Liver (tissue), 9 donors: ENCODE data around the gene RPS10. TPM values are rescaled to one million over a fixed set of nuclear protein-coding genes. Genes with fewer than 3 reads are reported as not detected.

ENCODE experiments used
- DNase-seq: peaks from one replicate; pipeline ENCODE4 v3.0.0-alpha.2; 2017; ENCODE audit warnings: low spot score
- H3K27ac ChIP-seq, 2 donors: one replicate each; pipeline ENCODE4 v1.7.0; 2013; ENCODE audit warnings: inconsistent platforms in 2 of 2, low read length in 2 of 2, control low read depth in 1 of 2, low read depth in 1 of 2, mild to moderate bottlenecking in 1 of 2
- H3K27me3 ChIP-seq, 4 donors: one replicate each; pipeline versions ENCODE4 v1.6.1 to v1.7.0; 2013; ENCODE audit warnings: low read length in 3 of 4, inconsistent platforms in 1 of 4, mild to moderate bottlenecking in 1 of 4, moderate library complexity in 1 of 4; ENCODE audit not compliant: control insufficient read depth in 4 of 4, insufficient read depth in 4 of 4
- H3K36me3 ChIP-seq, 4 donors: one replicate each; pipeline versions ENCODE4 v1.6.1 to v1.7.0; 2013; ENCODE audit warnings: low read length in 3 of 4, mild to moderate bottlenecking in 3 of 4, low read depth in 1 of 4, moderate library complexity in 1 of 4; ENCODE audit not compliant: control insufficient read depth in 4 of 4, insufficient read depth in 3 of 4
- H3K4me1 ChIP-seq, 4 donors: one replicate each; pipeline versions ENCODE4 v1.6.1 to v1.7.0; 2013; ENCODE audit warnings: low read length in 3 of 4, mild to moderate bottlenecking in 3 of 4, moderate library complexity in 1 of 4; ENCODE audit not compliant: control insufficient read depth in 4 of 4, insufficient read depth in 4 of 4
- H3K4me3 ChIP-seq, 3 donors: one replicate each; pipeline versions ENCODE4 v1.6.1 to v1.7.0; 2013; ENCODE audit warnings: low read length in 3 of 3, control low read depth in 1 of 3, low read depth in 1 of 3, mild to moderate bottlenecking in 1 of 3
- H3K9ac ChIP-seq, 2 donors: one replicate each; pipeline ENCODE4 v1.7.0; 2013; ENCODE audit warnings: low read length in 2 of 2, mild to moderate bottlenecking in 2 of 2, moderate library complexity in 2 of 2, control low read depth in 1 of 2, low read depth in 1 of 2
- H3K9me3 ChIP-seq, 4 donors: one replicate each; pipeline versions ENCODE4 v1.6.1 to v1.7.0; 2013; ENCODE audit warnings: low read length in 3 of 4; ENCODE audit not compliant: control insufficient read depth in 4 of 4
- ATF3 ChIP-seq: IDR thresholded peaks from 2 replicates; pipeline ENCODE4 v1.6.1; 2016; ENCODE audit warnings: antibody characterized with exemption
- CTCF ChIP-seq: fragments of 150-350 bp; IDR thresholded peaks from 2 replicates; pipeline ENCODE4 v1.5.1; 2017; ENCODE audit warnings: improper control_type of control experiment, low read depth, low read length; ENCODE audit not compliant: missing input control
- FOXA1 ChIP-seq: IDR thresholded peaks from 2 replicates; pipeline ENCODE4 v1.6.1; 2016; ENCODE audit warnings: antibody characterized with exemption
- FOXA2 ChIP-seq: IDR thresholded peaks from 2 replicates; pipeline ENCODE4 v1.6.1; 2016; ENCODE audit warnings: antibody characterized with exemption
- GABPA ChIP-seq, 2 donors: IDR thresholded peaks in 1 of 2; conservative IDR thresholded peaks in 1 of 2; 2 replicates each; pipeline ENCODE4 v1.6.1; 2016; ENCODE audit warnings: antibody characterized with exemption in 2 of 2, mild to moderate bottlenecking in 1 of 2, moderate library complexity in 1 of 2
- HNF4A ChIP-seq, 2 donors: conservative IDR thresholded peaks; 2 replicates each; pipeline ENCODE4 v1.6.1; 2016; ENCODE audit warnings: antibody characterized with exemption in 2 of 2, mild to moderate bottlenecking in 2 of 2
- HNF4G ChIP-seq: IDR thresholded peaks from 2 replicates; pipeline ENCODE4 v1.6.1; 2016; ENCODE audit warnings: antibody characterized with exemption
- JUND ChIP-seq, 2 donors: IDR thresholded peaks; 2 replicates each; pipeline ENCODE4 v1.6.1; 2016; ENCODE audit warnings: antibody characterized with exemption in 2 of 2
- NR2F2 ChIP-seq: IDR thresholded peaks from 2 replicates; pipeline ENCODE4 v1.6.1; 2016; ENCODE audit warnings: antibody characterized with exemption
- REST ChIP-seq: IDR thresholded peaks from 2 replicates; pipeline ENCODE4 v1.6.1; 2016; ENCODE audit warnings: antibody characterized with exemption, mild to moderate bottlenecking
- RXRA ChIP-seq, 2 donors: IDR thresholded peaks; 2 replicates each; pipeline ENCODE4 v1.6.1; 2017 to 2018; ENCODE audit warnings: antibody characterized with exemption in 2 of 2, mild to moderate bottlenecking in 1 of 2
- TAF1 ChIP-seq: conservative IDR thresholded peaks from 2 replicates; pipeline ENCODE4 v1.6.1; 2016; ENCODE audit warnings: antibody characterized with exemption, mild to moderate bottlenecking
- YY1 ChIP-seq: IDR thresholded peaks from 2 replicates; pipeline ENCODE4 v1.6.1; 2016; ENCODE audit warnings: antibody characterized with exemption, mild to moderate bottlenecking
- WGBS: extraction: QIAGEN DNeasy Blood & Tissue Kit; methylation state at CpG from one replicate; pipeline ENCODE4 v1.1.7; 2013; 5-methylcytosine and 5-hydroxymethylcytosine counted together
- polyA plus RNA-seq, 2 donors: library from polyadenylated mRNA; stranded (reverse) in 1 of 2; unstranded in 1 of 2; fragments of 200-250 nt in 1 of 2; fragments of >200 nt in 1 of 2; fragmentation: Nextera tagmentation in 1 of 2; extraction: Ambion mirVana in 1 of 2; gene quantifications; one replicate each; pipeline versions ENCODE4 v1.2.1 to v1.2.3, GENCODE V29; 2013 to 2015
- total RNA-seq, 2 donors: library from RNA; depleted of rRNA; stranded (reverse); fragments of >200 nt; gene quantifications; one replicate each; pipeline ENCODE4 v1.2.3, GENCODE V29; 2014
- donor health status: healthy.
- donor health status: healthy.
- donor health status: healthy.
- donor health status: healthy.
- donor health status: healthy.

The RPS10 gene
- total and polyA plus RNA-seq, 4 donors: 294 to 970 (median 832) TPM

GRCh38 chr6:34466242-34467185 is 40.6 kb upstream of the RPS10 start:
- H3K27ac ChIP-seq: no peak overlapping the region
- H3K27me3 ChIP-seq: peaks cover 0 to 4% (median 2%) of the 10 kb centered on the region in 4 donors
- WGBS: 50% methylated on average over 28 of the region's 28 CpGs
- H3K9ac ChIP-seq: no peak overlapping the region
- DNase-seq: no peak
- peak overlapping the region in 1 of 3 donors; percentile 45 for H3K4me3 ChIP-seq
- H3K4me1 ChIP-seq: peaks cover 0 to 11% (median 5%) of the 10 kb centered on the region in 4 donors
- H3K9me3 ChIP-seq: no peaks in the 10 kb centered on the region
- no peaks in the 10 kb centered on the region for H3K36me3 ChIP-seq
- no peak for TF ChIP-seq GABPA (IDR thresholded peaks at IDR 0.05 in 1 of 2, conservative IDR thresholded peaks at IDR 0.05 in 1 of 2)
- no peak for TF ChIP-seq JUND (IDR thresholded peaks at IDR 0.05)
- TF ChIP-seq YY1: no peak
- no peak for TF ChIP-seq HNF4A (conservative IDR thresholded peaks at IDR 0.05)
- no peak for TF ChIP-seq HNF4G
- TF ChIP-seq NR2F2: no peak
- TF ChIP-seq RXRA (IDR thresholded peaks at IDR 0.05): no peak
- TF ChIP-seq REST: no peak
- no peak for TF ChIP-seq FOXA2
- no peak for TF ChIP-seq ATF3
- TF ChIP-seq TAF1: no peak

GRCh38 chr6:34465531-34466241 is 39.8 kb upstream of the RPS10 start, which contains the start of gene PACSIN1:
Gene PACSIN1, plus strand, starts transcription at chr6:34466076. Its CDS starts 60,230 bp downstream, at chr6:34526306.
- WGBS: 5% methylated on average over 67 of the region's 67 CpGs
- peaks cover 0 to 4% (median 2%) of the 10 kb centered on the region in 4 donors for H3K27me3 ChIP-seq
- TF ChIP-seq GABPA (IDR thresholded peaks at IDR 0.05 in 1 of 2, conservative IDR thresholded peaks at IDR 0.05 in 1 of 2) (no peak), ATF3 (no peak), FOXA1 (no peak), CTCF (no peak)
- no peak for DNase-seq
- H3K4me1 ChIP-seq: peaks cover 0 to 10% (median 5%) of the 10 kb centered on the region in 4 donors
- H3K9me3 ChIP-seq: no peaks in the 10 kb centered on the region
- no peak within 1 kb of the TSS for H3K27ac ChIP-seq
- no peaks in the 10 kb centered on the region for H3K36me3 ChIP-seq
- H3K4me3 ChIP-seq: peak within 1 kb of the TSS in 1 of 3 donors; percentile 45
- H3K9ac ChIP-seq: no peak within 1 kb of the TSS
